ENCODE data around the gene FBXW7. TPM values are rescaled to one million over a fixed set of nuclear protein-coding genes. Genes with fewer than 3 reads are reported as not detected.

FBXW7 gene
- total and polyA plus RNA-seq, 2 donors (not counting 1 experiment from before 2014, with no cell fraction given) = 23.0 to 125 TPM

- no peak for ATAC-seq (ENCODE audit: low read depth)
- H2AFZ ChIP-seq (ENCODE audit: insufficient read depth, low read depth, low read length, poor library complexity, severe bottlenecking) = no peak overlapping the region
- H3K79me2 ChIP-seq (ENCODE audit: control insufficient read depth, insufficient read depth, low read length) = no peaks in the 10 kb centered on the region
- Mint-ChIP-seq H3K27me3 (no peaks in the 10 kb centered on the region), H3K4me3 (no peak overlapping the region), H3K9me3 (ENCODE audit: insufficient read depth) (no peaks in the 10 kb centered on the region), H3K4me1 (peaks cover 19% of the 10 kb centered on the region), H3K27ac (no peak overlapping the region)
- TF ChIP-seq EZH2 (IDR thresholded peaks at IDR 0.05; ENCODE audit: borderline replicate concordance, insufficient read depth, low read depth, low read length, poor library complexity, severe bottlenecking) (no peak), CTCF (IDR thresholded peaks at IDR 0.05) (no peak)
- H3K4me3 ChIP-seq (ENCODE audit: control extremely low read depth in 1 of 5, extremely low read depth in 1 of 5, insufficient read depth in 1 of 5, low read depth in 2 of 5, low read length in 4 of 5) = no peak overlapping the region
- peaks cover 0 to 1% of the 10 kb centered on the region in 2 experiments for H3K36me3 ChIP-seq (replicated peaks in 1 of 2; ENCODE audit: control extremely low read depth in 1 of 2, control insufficient read depth in 1 of 2, extremely low read depth in 1 of 2, insufficient read depth in 2 of 2, low read length in 1 of 2)
- POLR2A ChIA-PET = no interaction called here
- no peak overlapping the region for H3K4me2 ChIP-seq (replicated peaks; ENCODE audit: low read depth, low read length, poor library complexity, severe bottlenecking)
- intact Hi-C loops (cut with micrococcal nuclease) = no loop called here
- H3K27ac ChIP-seq (ENCODE audit: low read length in 2 of 2) = no peak overlapping the region
- no peaks in the 10 kb centered on the region for H4K20me1 ChIP-seq (ENCODE audit: control insufficient read depth, insufficient read depth, low read length, poor library complexity, severe bottlenecking)
- 100% methylated on average over 1 of the region's 2 CpGs for WGBS (ENCODE audit: insufficient coverage)
- H3K4me1 ChIP-seq (ENCODE audit: control insufficient read depth in 2 of 2, insufficient read depth in 2 of 2, low read length in 2 of 2) = peaks cover 4 to 9% of the 10 kb centered on the region in 2 donors
- no peaks in the 10 kb centered on the region for H3K27me3 ChIP-seq (replicated peaks in 1 of 4; ENCODE audit: control extremely low read depth in 1 of 4, control insufficient read depth in 3 of 4, insufficient read depth in 4 of 4, low read length in 3 of 4)
- CTCF ChIA-PET = no interaction called here
- H3K9ac ChIP-seq (ENCODE audit: low read length) = no peak overlapping the region
- no peak for DNase-seq
- no peaks in the 10 kb centered on the region for H3K9me3 ChIP-seq (ENCODE audit: control extremely low read depth in 1 of 3, control insufficient read depth in 2 of 3, insufficient read depth in 1 of 3, low read length in 2 of 3)
These were observed 172.0 kb downstream of the FBXW7 start for GRCh38 chr4:152363904-152364303.

- Mint-ChIP-seq H3K9me3 (ENCODE audit: insufficient read depth) (no peaks in the 10 kb centered on the region), H3K4me3 (no peak overlapping the region), H3K4me1 (peaks cover 19% of the 10 kb centered on the region), H3K27me3 (no peaks in the 10 kb centered on the region), H3K27ac (no peak overlapping the region)
- ATAC-seq (ENCODE audit: low read depth) = no peak
- H3K36me3 ChIP-seq (replicated peaks in 1 of 2; ENCODE audit: control extremely low read depth in 1 of 2, control insufficient read depth in 1 of 2, extremely low read depth in 1 of 2, insufficient read depth in 2 of 2, low read length in 1 of 2) = peaks cover 0 to 1% of the 10 kb centered on the region in 2 experiments
- no peaks in the 10 kb centered on the region for H3K27me3 ChIP-seq (replicated peaks in 1 of 4; ENCODE audit: control extremely low read depth in 1 of 4, control insufficient read depth in 3 of 4, insufficient read depth in 4 of 4, low read length in 3 of 4)
- H4K20me1 ChIP-seq (ENCODE audit: control insufficient read depth, insufficient read depth, low read length, poor library complexity, severe bottlenecking) = no peaks in the 10 kb centered on the region
- intact Hi-C loops (cut with micrococcal nuclease) = no loop called here
- H3K9ac ChIP-seq (ENCODE audit: low read length) = no peak overlapping the region
- H3K79me2 ChIP-seq (ENCODE audit: control insufficient read depth, insufficient read depth, low read length) = no peaks in the 10 kb centered on the region
- no peak for DNase-seq
- TF ChIP-seq EZH2 (IDR thresholded peaks at IDR 0.05; ENCODE audit: borderline replicate concordance, insufficient read depth, low read depth, low read length, poor library complexity, severe bottlenecking) (no peak), CTCF (IDR thresholded peaks at IDR 0.05) (no peak)
- H3K9me3 ChIP-seq (ENCODE audit: control extremely low read depth in 1 of 3, control insufficient read depth in 2 of 3, insufficient read depth in 1 of 3, low read length in 2 of 3) = no peaks in the 10 kb centered on the region
- H2AFZ ChIP-seq (ENCODE audit: insufficient read depth, low read depth, low read length, poor library complexity, severe bottlenecking) = no peak overlapping the region
- ChIA-PET POLR2A (no interaction called here), CTCF (no interaction called here)
- H3K4me2 ChIP-seq (replicated peaks; ENCODE audit: low read depth, low read length, poor library complexity, severe bottlenecking) = no peak overlapping the region
- no peak overlapping the region for H3K4me3 ChIP-seq (ENCODE audit: control extremely low read depth in 1 of 5, extremely low read depth in 1 of 5, insufficient read depth in 1 of 5, low read depth in 2 of 5, low read length in 4 of 5)
- peaks cover 4 to 9% of the 10 kb centered on the region in 2 donors for H3K4me1 ChIP-seq (ENCODE audit: control insufficient read depth in 2 of 2, insufficient read depth in 2 of 2, low read length in 2 of 2)
- no peak overlapping the region for H3K27ac ChIP-seq (ENCODE audit: low read length in 2 of 2)
These were observed 172.8 kb downstream of the FBXW7 start for GRCh38 chr4:152363086-152363485.
